ENCODE data around the gene FCN2.

The FCN2 gene

GRCh38 chr9:134912126-134912840, 31.7 kb downstream of the FCN2 start:
- DNase-seq (ENCODE audit: low read depth), result no peak

DNA sequence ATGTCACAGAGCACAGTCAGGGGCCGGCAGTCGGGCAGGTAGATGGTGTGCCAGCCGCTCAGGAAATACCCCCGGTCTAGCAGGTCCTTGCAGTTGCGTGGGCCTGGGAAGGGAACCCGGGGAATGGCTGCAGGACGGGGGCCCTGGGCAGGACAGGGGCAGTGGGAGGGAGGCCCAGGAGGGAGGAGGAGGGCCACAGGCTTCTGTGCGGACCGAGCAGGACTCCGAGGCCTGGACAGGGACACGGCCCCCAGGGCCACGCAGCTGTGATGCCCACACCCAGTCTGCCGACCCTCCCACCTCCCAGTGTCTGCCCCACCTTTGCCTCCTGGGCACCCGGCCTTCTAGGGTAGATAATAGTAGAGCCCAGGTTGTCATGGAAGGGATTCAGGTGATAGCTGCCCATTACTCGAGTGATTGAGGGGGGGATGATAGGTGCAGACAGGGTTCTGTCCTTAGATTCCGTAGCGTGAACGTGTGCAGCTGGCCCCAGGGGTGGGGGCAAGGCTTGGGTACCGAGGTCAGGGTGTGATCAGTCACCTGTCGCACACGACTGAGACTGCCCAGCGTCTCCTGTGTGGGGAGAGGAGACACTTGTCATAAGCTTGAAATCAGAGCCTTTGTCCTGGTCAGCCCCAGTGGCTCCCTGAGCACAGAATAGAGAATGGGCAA, 32.6 kb downstream of the FCN2 start:
- no peak for DNase-seq (ENCODE audit: low read depth)

DNA sequence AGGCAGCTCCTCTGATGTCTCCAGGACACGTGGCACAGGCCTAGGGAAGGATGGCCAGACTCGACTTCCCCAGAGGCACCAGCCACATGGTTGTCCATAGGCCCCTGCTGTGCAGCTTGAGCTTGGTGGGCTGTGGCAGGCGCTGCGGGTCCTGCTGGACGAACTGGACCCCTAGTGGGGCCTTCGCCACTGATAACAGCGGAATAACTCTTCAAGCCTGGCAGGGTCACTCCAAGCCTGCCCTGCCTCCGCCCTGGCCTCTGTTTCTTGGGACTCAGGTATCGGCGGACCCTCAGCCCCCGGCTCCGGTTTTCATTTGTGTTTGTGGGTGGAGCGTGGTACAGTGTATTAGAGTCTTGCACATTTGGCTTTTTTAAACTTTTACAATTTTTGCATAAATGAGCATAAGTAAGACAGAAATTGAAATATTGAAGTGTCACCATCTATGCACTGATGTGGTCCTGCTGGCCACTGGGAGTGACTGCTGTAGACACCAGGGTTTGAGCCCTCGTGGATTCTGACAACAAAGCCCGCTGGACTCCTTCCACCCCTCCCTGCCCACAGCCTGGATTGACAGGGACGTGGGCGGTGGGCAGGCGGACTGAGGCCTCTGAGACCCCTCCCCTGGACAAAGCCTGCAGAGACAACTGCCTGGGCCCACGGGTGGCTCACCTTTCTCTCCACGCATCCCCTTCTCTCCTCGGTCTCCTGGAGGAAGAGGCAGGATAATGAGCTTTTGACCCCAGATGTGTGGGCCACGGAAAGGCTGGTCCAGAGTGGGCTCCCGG, 33.3 kb downstream of the FCN2 start:
- no peak for DNase-seq (ENCODE audit: low read depth)

- no peak for DNase-seq (ENCODE audit: low read depth)
Observed at GRCh38 chr9:134914501-134914834, 33.9 kb downstream of the FCN2 start.

DNA sequence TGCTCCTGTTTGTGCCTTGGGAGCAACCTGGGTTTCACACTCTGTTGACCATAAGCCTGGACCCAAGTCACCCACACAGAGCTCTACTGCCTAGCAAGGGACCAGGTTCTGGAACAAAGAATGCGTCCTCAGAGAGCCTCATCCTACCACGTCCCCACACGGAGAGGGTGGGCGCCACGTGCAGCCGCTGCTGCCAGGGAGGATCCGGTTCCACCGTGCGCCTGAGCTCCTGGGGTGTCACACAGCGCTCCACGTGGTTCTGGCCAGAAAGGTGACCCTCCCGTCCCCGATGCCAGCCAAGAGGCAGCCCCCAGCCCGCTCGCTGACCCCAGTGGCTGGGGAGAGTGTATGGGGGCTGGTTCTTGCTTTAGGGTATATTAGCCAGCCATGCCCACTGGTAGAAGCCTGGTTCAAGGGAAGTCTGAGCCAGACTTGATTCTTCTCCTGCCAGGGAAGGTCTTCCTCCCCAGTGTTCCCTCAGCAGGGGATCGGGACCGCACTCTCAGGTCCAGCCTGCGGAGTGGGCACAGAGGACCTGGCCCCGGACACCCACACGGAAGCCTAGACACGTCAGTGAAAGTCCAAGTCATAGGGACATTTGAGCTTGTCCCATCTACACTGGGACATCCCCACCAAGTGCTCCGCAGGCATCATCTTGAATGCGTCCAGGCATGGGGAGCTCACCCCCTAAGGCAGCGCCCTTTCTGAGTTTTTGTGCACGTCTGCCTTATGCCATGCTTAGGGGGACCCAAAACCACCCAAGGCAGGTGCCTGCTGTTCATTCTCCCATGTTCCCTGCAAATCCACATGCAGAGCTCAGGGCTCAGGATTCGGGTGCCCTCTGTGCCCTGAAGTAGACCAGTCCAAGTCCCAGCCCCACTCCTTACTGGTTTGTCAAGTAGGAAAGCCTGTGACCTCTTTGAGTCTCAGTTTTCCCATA, 34.7 kb downstream of the FCN2 start:
- no peak for DNase-seq (ENCODE audit: low read depth)

DNA sequence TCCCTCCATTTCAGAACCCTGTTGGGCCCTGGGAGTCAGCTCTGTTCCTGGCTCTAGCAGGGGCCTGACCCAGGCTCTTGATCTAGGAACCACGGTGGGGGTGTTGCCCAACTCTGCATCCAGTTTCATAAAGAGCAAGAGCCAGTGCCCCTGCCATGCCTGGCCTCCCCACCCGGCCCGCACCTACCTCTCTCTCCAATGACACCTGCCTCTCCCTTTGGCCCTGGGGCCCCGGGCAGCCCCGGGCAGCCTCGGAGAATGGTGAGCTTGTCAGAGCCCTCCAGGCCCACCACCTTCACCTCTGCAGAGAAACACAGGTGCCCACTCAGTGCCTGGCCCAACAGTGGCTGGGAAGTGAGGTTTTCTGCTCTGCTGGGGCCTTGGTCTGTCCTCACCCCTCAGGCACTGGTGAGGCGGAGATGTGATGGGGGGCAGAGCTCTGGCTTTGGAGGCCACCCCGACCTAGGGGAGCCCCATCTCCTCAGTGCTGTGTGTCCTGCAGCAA, 35.6 kb downstream of the FCN2 start:
- DNase-seq (ENCODE audit: low read depth), result no peak

DNA sequence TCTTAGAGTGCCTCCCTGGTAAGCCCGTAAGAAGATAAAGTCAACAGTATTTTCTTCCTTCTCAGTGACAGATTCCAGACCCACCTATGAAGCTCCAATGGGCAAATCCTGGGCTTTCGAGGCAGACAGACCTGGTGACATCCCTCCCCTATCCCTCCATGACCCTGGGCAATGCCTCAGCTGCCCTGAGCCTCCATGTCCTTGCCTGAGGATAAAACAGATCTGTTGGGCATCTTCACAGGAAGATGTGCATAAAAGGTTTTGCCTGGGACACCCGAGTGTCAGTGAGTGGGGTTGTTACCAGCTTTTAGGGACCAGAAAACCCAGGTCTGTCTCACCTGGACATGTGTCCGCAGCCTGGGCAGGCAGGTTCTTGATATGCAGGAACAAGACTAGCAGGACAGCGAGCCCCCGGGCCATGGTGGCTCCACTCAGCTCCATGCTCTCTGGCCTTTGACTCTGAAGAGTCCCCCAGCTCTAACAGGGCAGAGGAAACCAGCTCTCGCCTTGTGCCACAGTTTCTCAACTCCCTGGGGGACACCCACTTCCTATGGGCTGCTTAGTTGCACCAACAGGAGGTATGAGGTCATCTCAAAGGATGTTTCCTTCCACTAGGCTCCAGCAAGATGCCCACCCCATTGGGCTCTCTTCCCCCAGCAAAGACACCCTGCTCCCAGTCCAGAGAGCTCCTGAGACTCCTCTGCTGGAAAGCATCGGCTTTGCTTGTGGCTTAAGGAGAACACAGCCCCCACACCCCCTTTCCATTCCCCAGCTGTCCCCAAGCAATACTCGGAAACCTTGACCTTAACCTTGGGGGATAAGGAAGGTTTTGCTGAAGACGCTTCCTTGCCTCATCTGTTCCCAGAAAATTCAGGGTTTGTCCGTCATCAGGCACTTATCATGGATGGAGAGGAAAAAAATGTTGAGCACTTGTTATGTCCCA, 37.1 kb downstream of the FCN2 start, which contains the start of gene FCN1:
Gene FCN1 (minus strand): TSS at position 482 of the 943 bp plus-strand sequence. CDS start 41 bp downstream, at position 441.
- DNase-seq (ENCODE audit: low read depth), result no peak

DNA sequence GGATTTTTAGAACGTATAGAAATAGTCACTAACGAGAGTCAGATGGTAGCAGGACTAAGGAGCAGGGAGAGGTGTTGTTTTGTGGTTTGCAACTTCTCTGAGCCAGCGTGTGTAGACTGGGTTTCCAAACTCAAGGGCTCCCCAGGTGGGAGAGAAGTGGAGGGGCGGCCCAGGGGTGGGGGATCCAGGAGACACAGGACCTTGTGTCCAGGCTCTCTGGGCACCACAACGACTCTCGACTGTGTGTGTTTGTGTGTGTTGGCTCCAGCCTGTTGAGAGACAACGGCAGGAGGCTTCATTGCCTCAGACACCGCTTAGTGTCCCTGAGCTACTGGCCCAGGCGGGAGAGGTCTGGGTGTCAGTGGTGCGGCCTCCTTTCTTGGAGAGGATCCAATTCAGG, 38.0 kb downstream of the FCN2 start:
- DNase-seq (ENCODE audit: low read depth), result no peak

DNA sequence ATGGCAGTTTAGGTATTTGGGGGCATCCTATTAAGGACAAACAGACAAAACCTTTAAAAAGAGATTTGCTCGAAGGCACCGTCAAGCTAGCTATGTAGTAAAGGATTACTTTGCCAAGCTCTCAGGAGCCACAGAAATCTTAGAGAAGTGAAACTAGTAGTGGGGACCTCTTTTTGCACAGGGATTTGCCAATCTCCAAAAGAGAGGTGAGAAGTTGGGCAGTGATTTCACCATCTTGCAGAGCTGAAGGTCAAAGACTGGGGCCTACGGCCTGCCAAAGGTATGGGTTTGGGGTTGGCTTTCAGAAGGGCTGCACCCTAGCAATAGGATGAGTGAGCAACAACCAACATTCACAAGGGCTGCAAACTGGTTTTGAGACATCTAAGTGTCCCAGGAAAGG, 38.7 kb downstream of the FCN2 start:
- no peak for DNase-seq (ENCODE audit: low read depth)

DNA sequence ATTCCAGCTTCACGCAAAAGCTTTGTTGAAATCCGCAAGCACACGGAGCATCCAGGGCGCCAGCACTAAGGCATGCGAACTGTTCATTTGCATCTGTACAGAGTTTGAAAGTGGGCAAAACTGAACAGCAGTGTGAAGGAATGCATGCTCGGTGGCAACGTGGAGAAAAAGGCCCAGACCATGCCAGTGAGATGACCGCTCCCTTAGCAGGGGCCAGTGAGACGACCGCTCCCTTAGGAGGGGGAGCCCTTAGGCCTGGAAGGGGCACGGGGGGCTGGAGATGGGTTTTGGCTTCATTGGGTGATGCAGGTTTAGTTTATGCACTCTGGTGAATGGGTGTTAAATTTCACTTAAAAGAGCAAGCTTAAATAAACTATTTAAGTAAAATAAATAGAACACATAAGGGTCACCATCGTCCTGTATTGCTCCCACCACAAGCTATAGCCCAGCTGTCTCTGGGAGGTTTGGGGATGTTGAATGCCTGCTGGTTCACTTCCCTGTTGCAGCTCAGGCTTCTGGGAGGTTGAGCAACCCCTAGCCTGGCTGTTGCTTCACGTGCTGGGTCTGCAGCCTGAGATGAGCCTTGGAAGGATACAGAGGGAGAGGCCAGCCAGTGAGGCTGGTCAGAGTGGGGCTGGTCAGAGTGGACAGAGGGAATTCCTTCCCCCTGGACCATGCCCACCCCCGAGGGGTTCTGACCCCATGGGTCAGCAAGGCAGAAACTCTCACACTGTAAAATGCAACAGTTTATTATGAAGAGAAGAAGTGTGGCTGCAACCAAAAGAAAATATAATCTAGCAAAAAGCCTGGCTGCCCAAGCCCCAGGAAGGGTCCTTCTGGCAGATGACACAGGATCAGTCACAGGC, 41.7 kb downstream of the FCN2 start:
- no peak for DNase-seq (ENCODE audit: low read depth)

GRCh38 chr9:134922932-134923240, 42.3 kb downstream of the FCN2 start:
- no peak for DNase-seq (ENCODE audit: low read depth)

- no peak for DNase-seq (ENCODE audit: low read depth)
Observed at GRCh38 chr9:134923466-134923865, 42.9 kb downstream of the FCN2 start.

DNA sequence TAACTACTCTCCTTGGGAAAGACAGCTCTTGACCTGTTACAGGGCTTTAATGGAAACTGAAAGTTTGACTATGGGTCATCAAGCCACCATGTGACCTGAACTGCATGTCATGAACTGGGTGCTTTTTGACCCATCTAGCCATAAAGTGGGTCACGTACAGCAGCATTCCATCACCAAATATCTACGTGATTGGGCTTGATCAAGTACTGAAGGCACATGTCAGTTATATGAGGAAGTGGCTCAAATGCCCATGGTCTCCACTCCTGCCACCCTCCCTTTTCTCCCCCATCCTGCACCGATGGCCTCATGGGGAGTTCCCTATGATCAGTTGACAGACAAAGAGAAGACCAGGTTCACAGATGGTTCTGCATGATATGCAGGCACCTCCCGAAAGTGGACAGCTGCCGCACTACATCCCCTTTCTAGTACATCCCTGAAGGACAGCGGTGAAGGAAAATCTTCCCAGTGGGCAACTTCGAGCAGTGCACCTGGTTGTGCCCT, 44.5 kb downstream of the FCN2 start:
- no peak for DNase-seq (ENCODE audit: low read depth)

DNA sequence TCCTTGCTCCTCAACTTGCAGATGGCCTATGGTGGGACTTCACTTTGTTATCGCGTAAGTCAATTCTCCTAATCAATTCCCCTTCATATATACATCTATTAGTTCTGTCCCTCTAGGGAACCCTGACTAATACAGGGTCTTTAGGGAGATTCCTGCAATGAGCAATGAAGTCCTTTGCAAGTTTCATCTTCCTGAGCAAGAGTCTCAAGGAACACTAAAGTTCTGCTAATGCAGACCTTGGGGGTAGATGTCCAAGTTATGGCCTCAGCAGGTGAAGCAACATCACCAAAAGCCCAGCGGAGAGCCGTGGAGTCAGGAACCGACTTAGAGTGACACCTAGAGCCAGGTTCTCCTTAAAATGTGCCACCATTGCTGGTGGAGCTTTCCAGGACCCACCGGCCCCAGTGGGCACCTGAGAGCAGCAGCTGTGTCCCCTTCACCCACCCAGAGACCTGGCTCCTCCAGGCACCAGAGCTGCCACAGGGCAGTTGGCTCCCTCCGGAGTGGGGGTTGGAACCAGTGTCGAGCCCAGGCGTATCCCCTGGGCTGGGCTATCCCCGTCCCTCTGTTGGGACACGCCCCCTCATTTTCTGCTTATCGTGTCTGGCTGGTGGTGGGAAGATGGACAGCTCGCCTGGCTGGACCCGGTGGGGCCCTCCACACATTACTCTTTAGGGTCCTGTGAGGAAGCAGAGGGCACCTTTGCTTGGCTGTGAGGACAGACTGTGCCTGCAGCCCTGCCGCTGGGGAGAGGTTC, 48.0 kb downstream of the FCN2 start:
- DNase-seq (ENCODE audit: low read depth), result no peak

DNA sequence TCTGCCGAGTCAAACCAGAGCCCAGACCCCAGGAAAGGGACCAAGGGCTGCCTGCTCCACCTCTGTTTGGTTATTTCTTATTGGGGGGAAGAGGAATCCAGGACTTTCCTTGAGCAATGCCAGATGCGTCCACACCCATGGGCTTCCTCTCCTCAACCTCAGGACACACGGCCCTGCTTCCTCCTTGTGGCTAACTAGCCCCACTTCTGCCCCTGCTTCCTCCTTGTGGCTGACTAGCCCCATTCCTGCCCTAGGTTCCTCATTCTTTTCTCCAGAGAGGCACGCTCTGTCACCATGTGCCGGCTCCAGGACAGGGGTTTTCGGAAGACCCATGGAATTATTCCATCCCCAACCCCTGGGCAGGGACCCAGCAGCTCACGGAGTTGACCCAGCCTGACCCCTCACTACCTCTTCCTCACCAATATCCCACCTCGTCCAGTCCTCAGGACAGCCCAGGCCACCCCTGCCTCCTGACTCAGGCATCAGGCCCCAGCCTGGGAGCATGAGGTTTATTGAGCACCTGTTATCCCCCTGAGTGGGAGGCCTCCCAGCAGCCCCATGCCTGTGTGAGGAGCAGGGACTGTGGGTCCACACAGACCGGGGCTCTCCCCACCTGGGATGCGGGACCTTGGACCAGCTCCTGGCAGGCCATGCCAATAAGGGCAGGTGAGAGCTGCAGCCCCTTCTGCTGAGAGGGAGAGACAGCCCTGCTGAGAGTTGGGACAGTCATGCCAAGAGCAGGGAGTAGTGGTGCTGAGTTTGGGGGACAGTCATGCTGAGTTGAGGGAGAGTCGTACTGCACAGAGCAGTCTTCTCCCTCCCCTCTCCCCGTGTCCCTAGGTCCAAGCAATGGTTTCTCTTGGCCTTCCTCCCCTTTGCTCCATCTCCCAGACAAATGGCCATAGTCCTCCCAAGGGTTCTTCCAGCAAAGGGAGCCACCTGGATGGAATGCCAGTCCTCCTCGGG, 48.9 kb downstream of the FCN2 start:
- no peak for DNase-seq (ENCODE audit: low read depth)

- no peak for DNase-seq (ENCODE audit: low read depth)
Observed at GRCh38 chr9:134930398-134930797, 49.8 kb downstream of the FCN2 start.

GRCh38 chr9:134932171-134932570, 51.6 kb downstream of the FCN2 start:
- DNase-seq (ENCODE audit: low read depth), result no peak

- no peak for DNase-seq (ENCODE audit: low read depth)
Observed at GRCh38 chr9:134932606-134933005, 52.0 kb downstream of the FCN2 start.

All from ELR (cell line).